ENCODE results near the gene PTPN21.

Gene PTPN21

DNA sequence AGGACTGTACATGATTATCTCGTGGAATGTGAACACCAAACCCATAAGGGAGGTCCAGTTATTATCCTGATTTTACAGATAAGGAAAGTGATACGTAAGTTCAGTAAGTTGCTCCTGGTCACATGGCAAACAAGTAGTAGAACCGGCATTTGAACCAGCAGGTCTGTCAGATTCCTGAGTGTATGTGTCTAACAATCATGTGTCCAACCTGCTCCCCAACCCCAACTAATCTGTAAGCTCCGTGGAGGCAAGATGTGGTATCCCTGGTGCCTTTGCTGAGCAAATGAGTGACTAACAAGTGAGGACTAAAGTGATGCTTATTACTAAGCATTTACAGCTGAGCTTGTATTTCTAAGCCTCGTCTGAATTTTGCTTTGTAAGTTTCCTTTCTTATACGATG lies 65.9 kb downstream of the PTPN21 start:
- TF ChIP-seq, protein P1, sequence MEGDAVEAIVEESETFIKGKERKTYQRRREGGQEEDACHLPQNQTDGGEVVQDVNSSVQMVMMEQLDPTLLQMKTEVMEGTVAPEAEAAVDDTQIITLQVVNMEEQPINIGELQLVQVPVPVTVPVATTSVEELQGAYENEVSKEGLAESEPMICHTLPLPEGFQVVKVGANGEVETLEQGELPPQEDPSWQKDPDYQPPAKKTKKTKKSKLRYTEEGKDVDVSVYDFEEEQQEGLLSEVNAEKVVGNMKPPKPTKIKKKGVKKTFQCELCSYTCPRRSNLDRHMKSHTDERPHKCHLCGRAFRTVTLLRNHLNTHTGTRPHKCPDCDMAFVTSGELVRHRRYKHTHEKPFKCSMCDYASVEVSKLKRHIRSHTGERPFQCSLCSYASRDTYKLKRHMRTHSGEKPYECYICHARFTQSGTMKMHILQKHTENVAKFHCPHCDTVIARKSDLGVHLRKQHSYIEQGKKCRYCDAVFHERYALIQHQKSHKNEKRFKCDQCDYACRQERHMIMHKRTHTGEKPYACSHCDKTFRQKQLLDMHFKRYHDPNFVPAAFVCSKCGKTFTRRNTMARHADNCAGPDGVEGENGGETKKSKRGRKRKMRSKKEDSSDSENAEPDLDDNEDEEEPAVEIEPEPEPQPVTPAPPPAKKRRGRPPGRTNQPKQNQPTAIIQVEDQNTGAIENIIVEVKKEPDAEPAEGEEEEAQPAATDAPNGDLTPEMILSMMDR (IDR thresholded peaks at IDR 0.05; ENCODE audit: insufficient read depth, low read depth, low read length, missing control alignments): no peak
- DNase-seq (ENCODE audit: low read depth): no peak
- no peak overlapping the region for H3K4me3 ChIP-seq (ENCODE audit: low read depth, low read length)

DNA sequence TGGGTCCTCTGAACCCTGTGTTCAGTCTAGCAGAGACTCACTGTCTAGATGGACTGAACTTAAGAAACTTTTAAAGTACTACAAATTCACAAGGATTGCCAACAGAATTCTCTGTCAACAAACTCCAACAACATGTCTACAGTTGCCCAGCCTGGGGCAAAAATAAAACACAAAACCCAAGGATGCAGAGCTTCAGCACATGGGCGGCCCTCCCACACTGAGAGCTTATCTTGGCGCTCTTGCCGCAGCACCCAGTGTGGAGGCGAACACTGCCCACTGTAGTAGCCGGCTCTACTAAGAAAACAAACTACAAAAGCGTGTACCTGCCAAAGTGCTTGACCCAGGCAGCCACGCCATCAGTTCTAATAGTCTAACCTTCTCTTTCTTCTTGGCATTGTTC lies 66.7 kb downstream of the PTPN21 start:
- TF ChIP-seq, protein P1 (IDR thresholded peaks at IDR 0.05; ENCODE audit: insufficient read depth, low read depth, low read length, missing control alignments): no peak
- DNase-seq (ENCODE audit: low read depth): no peak
- no peak overlapping the region for H3K4me3 ChIP-seq (ENCODE audit: low read depth, low read length)

DNA sequence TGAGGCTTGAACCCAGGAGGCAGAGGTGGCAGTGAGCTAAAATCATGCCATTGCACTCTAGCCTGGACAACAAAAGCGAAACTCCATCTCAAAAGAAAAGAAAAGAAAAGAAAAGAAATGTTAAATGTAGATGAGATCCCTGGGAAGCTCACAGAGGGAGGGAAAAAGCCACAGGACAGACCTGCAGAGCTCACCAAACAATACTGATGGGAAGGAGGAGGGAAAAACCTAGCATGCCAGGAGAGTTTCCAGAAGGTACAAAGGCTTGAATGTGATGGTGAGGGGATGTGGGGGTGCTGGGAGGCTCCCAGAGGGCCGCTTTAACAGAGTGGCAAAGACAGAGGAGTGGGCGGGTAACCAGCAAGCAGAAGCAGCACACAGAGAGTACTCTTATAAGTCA lies 72.3 kb downstream of the PTPN21 start:
- no peak overlapping the region for H3K4me3 ChIP-seq (ENCODE audit: low read depth, low read length)
- TF ChIP-seq, protein P1 (IDR thresholded peaks at IDR 0.05; ENCODE audit: insufficient read depth, low read depth, low read length, missing control alignments): no peak
- DNase-seq (ENCODE audit: low read depth): no peak

DNA sequence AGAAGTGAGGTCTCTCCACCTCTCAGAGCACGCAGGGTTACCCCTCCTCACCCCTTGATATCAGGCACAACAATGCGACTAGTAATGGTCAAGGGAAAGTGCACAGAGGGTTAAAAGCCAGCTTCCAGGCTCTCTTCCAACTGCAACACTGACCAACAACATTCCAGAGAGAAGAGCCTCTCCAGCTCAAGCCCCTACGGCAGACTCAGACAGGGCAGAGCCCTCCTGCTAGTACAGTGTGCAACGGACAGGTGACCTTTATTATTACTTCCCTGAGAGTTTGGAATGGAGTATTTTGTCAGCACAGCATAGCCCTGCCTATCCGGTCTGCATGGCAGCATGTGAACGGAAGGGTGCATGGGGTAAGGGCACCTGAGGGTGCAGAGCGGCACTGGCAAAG lies 73.0 kb downstream of the PTPN21 start:
- TF ChIP-seq, protein P1 (IDR thresholded peaks at IDR 0.05; ENCODE audit: insufficient read depth, low read depth, low read length, missing control alignments): no peak
- DNase-seq (ENCODE audit: low read depth): no peak
- no peak overlapping the region for H3K4me3 ChIP-seq (ENCODE audit: low read depth, low read length)

GRCh38 chr14:88481059-88481458 lies 73.7 kb downstream of the PTPN21 start:
- H3K4me3 ChIP-seq (ENCODE audit: low read depth, low read length): no peak overlapping the region
- TF ChIP-seq, protein P1 (IDR thresholded peaks at IDR 0.05; ENCODE audit: insufficient read depth, low read depth, low read length, missing control alignments): no peak
- DNase-seq (ENCODE audit: low read depth): no peak

GRCh38 chr14:88479574-88479987 lies 75.2 kb downstream of the PTPN21 start:
- no peak overlapping the region for H3K4me3 ChIP-seq (ENCODE audit: low read depth, low read length)
- TF ChIP-seq, protein P1 (IDR thresholded peaks at IDR 0.05; ENCODE audit: insufficient read depth, low read depth, low read length, missing control alignments): no peak
- no peak for DNase-seq (ENCODE audit: low read depth)

- H3K4me3 ChIP-seq (ENCODE audit: low read depth, low read length): no peak overlapping the region
- no peak for DNase-seq (ENCODE audit: low read depth)
- TF ChIP-seq, protein P1 (IDR thresholded peaks at IDR 0.05; ENCODE audit: insufficient read depth, low read depth, low read length, missing control alignments): no peak
These were observed 75.9 kb downstream of the PTPN21 start for GRCh38 chr14:88478931-88479330.
